ENCODE data around the gene RPL13A. TPM values are rescaled to one million over a fixed set of nuclear protein-coding genes. Genes with fewer than 3 reads are reported as not detected.

Gene RPL13A
- total and polyA plus RNA-seq, 2 of the 13 experiments (the other 11 are each of a cell fraction or from before 2014, with no cell fraction given): 2,601 to 3,407 TPM

GRCh38 chr19:49438261-49438660 is 49.1 kb upstream of the RPL13A start (continued):
- no peak for TF ChIP-seq ZBTB39 (CRISPR knock-in tag; IDR thresholded peaks at IDR 0.05)
- TF ChIP-seq ZNF281 (CRISPR knock-in tag; IDR thresholded peaks at IDR 0.05; ENCODE audit: borderline replicate concordance): no peak
- no peak for TF ChIP-seq ZNF619 (CRISPR knock-in tag; IDR thresholded peaks at IDR 0.05)
- no peak for TF ChIP-seq MAX (IDR thresholded peaks at IDR 0.05)
- no peak for TF ChIP-seq SMYD3 (CRISPR knock-in tag; IDR thresholded peaks at IDR 0.05)
- no peak for TF ChIP-seq HNRNPH1 (optimal IDR thresholded peaks at IDR 0.05; ENCODE audit: low read depth, low read length)
- no peak for TF ChIP-seq REPIN1 (CRISPR knock-in tag; IDR thresholded peaks at IDR 0.05; ENCODE audit: borderline replicate concordance, low read depth)
- TF ChIP-seq ATF2 (CRISPR knock-in tag; IDR thresholded peaks at IDR 0.05): no peak
- TF ChIP-seq NR3C1 (CRISPR knock-in tag; IDR thresholded peaks at IDR 0.05): no peak

Measured in HepG2 (cell line).